Activated CD4-positive, CD25-positive, alpha-beta regulatory T cell (primary cell): Measurements from ENCODE around the gene FLYWCH2.
"Not testable (repeated sequence)": the region's sequence is repeated elsewhere in the genome, so short reads cannot be mapped to it uniquely, and the experiment has no call there.

Source experiments
- DNase-seq, 4 experiments: peaks; one replicate each; lab custom pipeline; 2025; lab: John Stamatoyannopoulos, UW

FLYWCH2 gene

DNA sequence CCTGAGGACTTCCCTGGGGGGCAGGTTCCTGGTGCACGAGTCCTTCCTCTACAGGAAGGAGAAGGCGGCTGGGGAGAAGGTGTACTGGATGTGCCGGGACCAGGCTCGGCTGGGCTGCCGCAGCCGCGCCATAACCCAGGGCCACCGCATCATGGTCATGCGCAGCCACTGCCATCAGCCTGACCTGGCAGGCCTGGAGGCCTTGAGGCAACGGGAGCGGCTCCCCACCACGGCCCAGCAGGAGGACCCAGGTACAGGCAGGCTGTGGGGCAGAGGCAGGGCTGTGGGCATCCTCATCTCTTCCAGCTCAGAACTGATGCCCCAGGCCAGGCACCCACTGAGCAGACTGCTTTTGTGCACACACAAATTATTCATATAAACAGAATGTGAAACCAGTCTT lies 55.2 kb downstream of the FLYWCH2 start:
- DNase-seq: no peak

DNA sequence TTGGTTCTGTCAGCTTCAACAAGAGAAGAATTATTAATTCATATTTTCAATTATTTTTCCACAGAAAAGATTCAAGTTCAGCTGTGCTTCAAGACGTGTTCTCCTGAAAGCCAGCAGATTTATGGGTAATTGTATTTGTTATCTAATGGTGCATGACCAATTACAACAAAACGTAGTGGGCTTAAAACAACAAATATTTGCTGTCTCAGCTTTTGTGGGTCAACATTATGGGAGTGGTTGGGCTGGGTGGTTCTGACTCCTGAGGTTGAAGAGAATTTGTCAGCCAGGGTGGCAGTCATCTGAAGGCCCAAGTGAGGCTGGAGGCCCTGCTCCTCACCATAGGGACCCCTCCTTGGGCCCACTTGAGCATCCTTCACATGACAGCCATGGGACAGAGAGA lies 57.0 kb downstream of the FLYWCH2 start:
- no peak for DNase-seq

DNA sequence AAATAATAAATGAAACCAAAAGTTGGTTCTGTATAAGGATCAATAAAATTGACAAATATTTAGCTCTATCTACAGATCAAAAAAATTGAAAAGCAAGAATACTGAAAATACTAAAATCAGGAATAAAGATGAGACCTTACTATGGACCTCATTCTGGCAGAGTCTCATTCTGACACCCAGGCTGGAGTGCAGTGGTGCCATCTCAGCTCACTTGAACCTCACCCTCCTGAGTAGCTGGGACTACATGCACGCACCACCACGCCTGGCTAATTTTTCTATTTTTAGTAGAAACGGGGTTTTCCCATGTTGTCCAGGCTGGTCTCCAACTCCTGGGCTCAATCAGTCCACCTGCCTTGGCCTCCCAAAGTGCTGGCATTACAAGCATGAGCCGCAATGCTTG lies 59.0 kb downstream of the FLYWCH2 start:
- no peak for DNase-seq

DNA sequence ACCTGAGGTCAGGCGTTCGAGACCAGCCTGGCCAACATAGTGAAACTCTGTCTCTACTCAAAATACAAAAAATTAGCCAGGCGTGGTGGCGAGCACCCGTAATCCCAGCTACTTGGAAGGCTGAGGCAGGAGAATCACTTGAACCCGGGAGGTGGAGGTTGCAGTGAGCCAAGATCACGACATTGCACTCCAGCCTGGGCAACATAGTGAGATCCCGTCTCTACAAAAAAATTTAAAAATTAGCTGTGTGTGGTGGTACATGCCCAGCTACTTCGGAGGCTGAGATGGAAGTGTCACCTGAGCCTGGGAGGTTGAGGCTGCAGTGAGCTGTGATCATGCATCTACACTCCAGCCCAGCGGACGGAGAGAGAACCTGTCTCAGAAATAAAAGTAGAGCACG lies 60.7 kb downstream of the FLYWCH2 start:
- not testable (repeated sequence) for DNase-seq

DNA sequence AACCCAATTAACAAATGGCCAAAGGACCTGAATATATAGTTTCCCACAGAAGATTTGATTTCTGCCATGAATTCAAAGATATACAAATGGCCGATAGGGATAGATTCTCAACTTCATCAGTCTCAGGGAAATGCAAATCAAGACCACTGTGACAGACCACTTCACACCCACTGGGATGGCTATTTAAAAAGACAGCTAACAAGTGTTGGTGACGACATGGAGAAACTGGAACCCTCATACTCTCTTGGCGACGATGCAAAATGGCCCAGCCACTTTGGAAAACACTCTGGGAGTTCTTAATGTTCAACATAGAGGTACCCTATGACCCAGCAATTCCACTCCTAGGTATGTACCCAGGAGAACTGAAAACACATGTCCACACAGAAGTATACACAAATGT lies 63.6 kb downstream of the FLYWCH2 start:
- no peak for DNase-seq
